NT2/D1 (cell line): ENCODE results near the gene CHMP6.

Experiments used
- SUZ12 ChIP-seq: IDR thresholded peaks from 2 replicates; pipeline ENCODE4 v1.6.1; 2011; ENCODE audit not compliant: insufficient read length, insufficient read depth; ENCODE audit errors: extremely low read depth
- YY1 ChIP-seq: IDR thresholded peaks from 2 replicates; pipeline ENCODE4 v1.6.1; 2011; ENCODE audit not compliant: insufficient read length, insufficient read depth
- ZNF274 ChIP-seq: IDR thresholded peaks from 2 replicates; pipeline ENCODE4 v1.6.1; 2011; ENCODE audit warnings: mild to moderate bottlenecking, low read depth, low read length

DNA sequence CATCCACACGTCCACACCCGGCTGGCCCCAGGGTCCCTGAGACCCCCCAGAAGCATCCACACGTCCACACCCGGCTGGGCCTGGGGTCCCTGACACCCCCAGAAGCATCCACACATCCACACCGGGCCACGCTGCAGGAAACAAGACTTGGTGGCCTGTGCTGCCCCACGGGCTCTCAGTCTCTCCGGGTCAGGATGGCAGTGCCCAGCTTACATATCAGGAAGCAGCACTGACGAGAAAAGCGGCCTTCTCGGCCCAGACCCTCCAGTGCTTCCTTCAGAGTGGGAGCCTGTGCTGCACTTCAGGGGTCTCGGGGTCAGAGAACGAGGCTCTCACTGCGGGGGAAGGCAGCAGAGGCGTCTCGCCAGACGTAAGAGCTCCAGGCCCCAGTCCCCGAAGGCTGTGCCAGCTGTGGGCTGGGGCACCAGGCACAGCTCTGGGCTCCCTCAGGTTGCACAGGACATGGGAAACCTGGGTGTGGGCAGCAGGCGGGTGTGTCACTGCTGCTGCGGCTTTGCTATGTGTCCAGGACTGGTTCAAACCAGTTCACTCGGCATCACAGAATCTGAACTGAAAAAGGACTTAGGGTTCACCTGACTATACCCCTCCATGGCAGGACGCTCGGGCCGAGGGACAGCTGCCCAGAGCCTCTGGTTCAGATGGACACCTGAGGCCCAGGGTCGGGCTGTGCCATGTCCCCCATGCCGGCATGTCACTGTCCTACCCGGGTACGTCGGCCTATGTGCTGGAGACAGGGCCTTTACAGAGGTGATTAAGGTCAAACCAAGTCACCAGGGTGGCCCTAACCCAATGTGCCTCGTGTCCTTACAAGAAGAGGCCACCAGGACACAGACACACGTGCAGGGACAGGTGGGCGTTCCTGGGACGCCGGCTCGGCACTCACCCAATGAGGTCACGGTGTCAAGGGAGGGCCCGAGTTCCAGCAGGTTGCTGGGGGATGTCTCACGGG lies 40.2 kb upstream of the CHMP6 start:
- TF ChIP-seq YY1 (no peak), ZNF274 (no peak), SUZ12 (no peak)
